Measurements from ENCODE around the gene KIF2A.
"Not testable (repeated sequence)": the region's sequence is repeated elsewhere in the genome, so short reads cannot be mapped to it uniquely, and the experiment has no call there.

KIF2A gene

DNA sequence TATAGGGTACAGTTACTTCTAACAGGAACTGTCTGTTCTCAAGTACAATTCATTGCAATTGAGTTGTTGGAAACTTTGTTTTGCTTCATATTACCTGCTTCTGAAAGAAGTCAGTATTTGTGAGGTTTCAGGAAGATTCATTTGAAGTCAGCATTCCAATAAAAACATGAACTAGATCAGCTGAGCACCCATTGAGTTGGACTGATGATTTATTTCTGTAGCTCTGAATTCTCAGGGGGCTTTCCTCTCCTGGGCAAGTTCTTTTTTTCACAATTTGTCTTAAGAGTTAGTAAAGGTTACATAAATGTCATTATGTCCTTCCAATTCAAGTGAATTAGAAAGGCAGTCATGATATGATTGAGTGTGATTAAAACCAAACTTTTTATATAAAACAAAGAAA is 16.2 kb upstream of the KIF2A start:
- H3K4me3 ChIP-seq (ENCODE audit: low read depth, low read length): no peak overlapping the region
- no peak overlapping the region for H3K27ac ChIP-seq (ENCODE audit: low read depth, low read length)
- no peaks in the 10 kb centered on the region for H3K36me3 ChIP-seq (ENCODE audit: control insufficient read depth, insufficient read depth, low read length)
- H3K4me1 ChIP-seq (ENCODE audit: control insufficient read depth, insufficient read depth, low read length): no peaks in the 10 kb centered on the region
- peaks cover 14% of the 10 kb centered on the region for H3K9me3 ChIP-seq (ENCODE audit: control insufficient read depth, insufficient read depth, low read depth, low read length)
- H3K27me3 ChIP-seq (ENCODE audit: control insufficient read depth, insufficient read depth, low read length): no peaks in the 10 kb centered on the region
- no peak overlapping the region for H3K9ac ChIP-seq (ENCODE audit: low read length)

DNA sequence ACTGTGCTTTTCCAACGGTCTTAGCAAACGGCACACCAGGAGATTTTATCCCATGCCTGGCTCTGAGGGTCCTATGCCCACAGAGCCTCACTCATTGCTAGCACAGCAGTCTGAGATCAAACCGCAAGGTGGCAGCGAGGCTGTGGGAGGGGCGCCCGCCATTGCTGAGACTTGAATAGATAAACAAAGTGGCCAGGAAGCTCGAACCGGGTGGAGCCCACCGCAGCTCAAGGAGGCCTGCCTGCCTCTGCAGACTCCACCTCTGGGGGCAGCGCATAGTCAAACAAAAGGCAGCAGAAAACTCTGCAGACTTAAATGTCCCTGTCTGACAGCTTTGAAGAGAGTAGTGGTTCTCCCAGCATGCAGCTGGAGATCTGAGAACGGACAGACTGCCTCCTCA is 14.2 kb upstream of the KIF2A start:
- not testable (repeated sequence) for H3K36me3 ChIP-seq (ENCODE audit: control insufficient read depth, insufficient read depth, low read length); H3K27me3 ChIP-seq (ENCODE audit: control insufficient read depth, insufficient read depth, low read length); H3K9ac ChIP-seq (ENCODE audit: low read length); H3K4me3 ChIP-seq (ENCODE audit: low read depth, low read length); H3K4me1 ChIP-seq (ENCODE audit: control insufficient read depth, insufficient read depth, low read length); H3K9me3 ChIP-seq (ENCODE audit: control insufficient read depth, insufficient read depth, low read depth, low read length); H3K27ac ChIP-seq (ENCODE audit: low read depth, low read length)

DNA sequence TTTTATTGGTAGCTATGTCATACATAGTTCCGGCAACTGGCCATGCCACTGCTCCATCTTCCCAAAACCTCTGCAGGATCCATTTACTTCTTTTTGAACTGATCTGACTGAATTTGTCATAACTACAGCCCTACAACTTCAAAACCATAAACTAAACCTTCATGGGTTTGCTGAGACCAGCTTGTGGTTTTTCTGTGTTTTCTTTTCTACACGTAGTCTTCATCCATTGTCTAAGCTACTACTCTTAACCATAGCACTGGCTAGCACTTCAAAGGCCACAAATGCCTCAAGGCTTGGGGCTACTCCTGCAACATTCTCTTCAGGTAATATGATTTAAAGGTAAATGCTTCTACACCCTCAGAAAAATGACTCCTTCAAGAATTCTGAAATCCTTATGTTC is 9.0 kb upstream of the KIF2A start:
- no peak overlapping the region for H3K4me3 ChIP-seq (ENCODE audit: low read depth, low read length)
- H3K4me1 ChIP-seq (ENCODE audit: control insufficient read depth, insufficient read depth, low read length): no peaks in the 10 kb centered on the region
- no peaks in the 10 kb centered on the region for H3K9me3 ChIP-seq (ENCODE audit: control insufficient read depth, insufficient read depth, low read depth, low read length)
- no peaks in the 10 kb centered on the region for H3K36me3 ChIP-seq (ENCODE audit: control insufficient read depth, insufficient read depth, low read length)
- H3K27me3 ChIP-seq (ENCODE audit: control insufficient read depth, insufficient read depth, low read length): no peaks in the 10 kb centered on the region
- no peak overlapping the region for H3K9ac ChIP-seq (ENCODE audit: low read length)
- no peak overlapping the region for H3K27ac ChIP-seq (ENCODE audit: low read depth, low read length)

DNA sequence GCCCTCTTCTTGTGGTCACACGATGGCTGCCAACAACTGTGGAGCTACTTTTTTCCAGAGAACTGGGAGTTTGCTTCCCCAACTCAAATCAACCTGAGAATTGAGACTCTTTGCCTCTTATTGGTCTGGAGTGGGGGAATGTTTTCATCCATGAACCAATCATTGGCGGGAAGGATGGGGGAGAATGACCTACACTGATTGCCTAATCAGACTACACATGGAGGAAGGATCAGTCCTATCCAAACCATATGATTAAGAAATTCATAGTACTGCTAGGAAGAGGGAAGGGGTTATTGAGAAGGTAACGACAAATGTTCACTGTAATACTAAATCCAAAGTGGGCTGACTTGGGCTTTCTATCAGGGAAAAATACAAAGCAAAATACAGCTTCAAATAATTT is 7.9 kb upstream of the KIF2A start:
- Histone ChIP-seq H3K9me3 (ENCODE audit: control insufficient read depth, insufficient read depth, low read depth, low read length) (no peaks in the 10 kb centered on the region), H3K4me3 (ENCODE audit: low read depth, low read length) (no peak overlapping the region)

DNA sequence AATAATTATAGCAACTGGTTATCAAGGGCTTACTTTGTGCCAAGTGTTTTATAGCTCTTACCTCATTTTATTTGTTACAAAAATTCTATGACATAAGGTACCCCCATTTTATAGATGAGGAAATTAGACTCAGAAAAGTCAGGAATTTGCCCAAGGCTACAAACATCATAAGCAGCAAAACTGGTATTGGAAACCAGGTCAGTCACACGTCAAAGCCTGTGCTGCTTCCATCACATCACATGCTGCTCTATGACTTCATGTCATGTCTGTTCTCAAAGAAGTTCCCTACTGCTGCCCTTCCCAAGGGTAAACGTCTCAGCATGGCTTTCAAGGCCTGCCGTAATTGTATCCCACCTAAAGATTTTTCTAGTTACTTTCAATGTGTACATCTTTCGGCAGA is 6.9 kb upstream of the KIF2A start:
- Histone ChIP-seq H3K27me3 (ENCODE audit: control insufficient read depth, insufficient read depth, low read length) (no peaks in the 10 kb centered on the region), H3K27ac (ENCODE audit: low read depth, low read length) (no peak overlapping the region), H3K9ac (ENCODE audit: low read length) (no peak overlapping the region), H3K36me3 (ENCODE audit: control insufficient read depth, insufficient read depth, low read length) (no peaks in the 10 kb centered on the region), H3K4me3 (ENCODE audit: low read depth, low read length) (no peak overlapping the region), H3K4me1 (ENCODE audit: control insufficient read depth, insufficient read depth, low read length) (no peaks in the 10 kb centered on the region), H3K9me3 (ENCODE audit: control insufficient read depth, insufficient read depth, low read depth, low read length) (no peaks in the 10 kb centered on the region)

More for the DNA sequence above, 7.9 kb upstream of the KIF2A start:
- H3K4me1 ChIP-seq (ENCODE audit: control insufficient read depth, insufficient read depth, low read length): no peaks in the 10 kb centered on the region
- H3K9ac ChIP-seq (ENCODE audit: low read length): no peak overlapping the region
- H3K27ac ChIP-seq (ENCODE audit: low read depth, low read length): no peak overlapping the region
- no peaks in the 10 kb centered on the region for H3K27me3 ChIP-seq (ENCODE audit: control insufficient read depth, insufficient read depth, low read length)
- no peaks in the 10 kb centered on the region for H3K36me3 ChIP-seq (ENCODE audit: control insufficient read depth, insufficient read depth, low read length)

DNA sequence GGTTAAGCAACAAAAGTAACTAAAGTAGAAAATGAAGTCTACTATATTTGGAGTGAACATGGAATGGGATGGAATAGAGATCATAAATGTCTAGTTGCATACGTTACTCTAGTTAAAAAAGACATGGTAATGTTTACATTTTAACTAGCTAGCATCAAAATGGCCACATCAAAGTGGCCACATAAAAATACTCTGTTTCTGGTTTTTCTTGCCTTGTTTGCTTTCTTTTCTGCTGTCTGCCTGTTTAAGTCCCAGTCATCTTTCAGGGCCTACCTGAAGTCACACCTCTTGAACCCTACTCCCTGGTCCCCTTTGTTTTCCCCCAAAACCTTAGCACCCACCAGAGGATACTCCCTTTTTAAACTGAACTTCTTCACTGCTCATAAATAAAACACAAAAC is 6.4 kb upstream of the KIF2A start:
- H3K36me3 ChIP-seq (ENCODE audit: control insufficient read depth, insufficient read depth, low read length): no peaks in the 10 kb centered on the region
- no peak overlapping the region for H3K27ac ChIP-seq (ENCODE audit: low read depth, low read length)
- H3K4me3 ChIP-seq (ENCODE audit: low read depth, low read length): no peak overlapping the region
- no peaks in the 10 kb centered on the region for H3K9me3 ChIP-seq (ENCODE audit: control insufficient read depth, insufficient read depth, low read depth, low read length)
- H3K4me1 ChIP-seq (ENCODE audit: control insufficient read depth, insufficient read depth, low read length): no peaks in the 10 kb centered on the region
- H3K27me3 ChIP-seq (ENCODE audit: control insufficient read depth, insufficient read depth, low read length): no peaks in the 10 kb centered on the region
- H3K9ac ChIP-seq (ENCODE audit: low read length): no peak overlapping the region

DNA sequence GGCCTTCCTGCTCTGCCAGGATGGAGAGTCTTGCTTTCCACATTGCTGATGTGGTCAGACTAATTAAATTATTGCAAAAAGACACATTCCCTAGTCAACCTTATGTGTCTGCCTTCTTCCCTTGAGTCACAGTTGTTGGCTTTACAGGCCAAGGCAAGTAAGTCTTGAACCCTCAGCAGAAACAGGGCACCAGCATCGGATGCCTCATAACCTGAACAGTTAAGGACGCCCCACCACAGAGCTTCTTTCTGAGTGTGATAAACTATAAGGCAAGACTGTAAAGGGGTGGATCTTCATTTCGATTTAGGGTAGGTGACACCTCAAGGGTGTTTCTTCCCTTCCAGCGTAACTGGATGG is 670 bp upstream of the KIF2A start:
- H3K9ac ChIP-seq (ENCODE audit: low read length): peak overlapping the region; percentile 82
- peaks cover 11% of the 10 kb centered on the region for H3K4me1 ChIP-seq (ENCODE audit: control insufficient read depth, insufficient read depth, low read length)
- no peak overlapping the region for H3K27ac ChIP-seq (ENCODE audit: low read depth, low read length)
- H3K4me3 ChIP-seq (ENCODE audit: low read depth, low read length): peak overlapping the region; percentile 87
- no peaks in the 10 kb centered on the region for H3K27me3 ChIP-seq (ENCODE audit: control insufficient read depth, insufficient read depth, low read length)
- H3K36me3 ChIP-seq (ENCODE audit: control insufficient read depth, insufficient read depth, low read length): peaks cover 4% of the 10 kb centered on the region; the same call in 1 of the 2 replicates
- no peaks in the 10 kb centered on the region for H3K9me3 ChIP-seq (ENCODE audit: control insufficient read depth, insufficient read depth, low read depth, low read length)

DNA sequence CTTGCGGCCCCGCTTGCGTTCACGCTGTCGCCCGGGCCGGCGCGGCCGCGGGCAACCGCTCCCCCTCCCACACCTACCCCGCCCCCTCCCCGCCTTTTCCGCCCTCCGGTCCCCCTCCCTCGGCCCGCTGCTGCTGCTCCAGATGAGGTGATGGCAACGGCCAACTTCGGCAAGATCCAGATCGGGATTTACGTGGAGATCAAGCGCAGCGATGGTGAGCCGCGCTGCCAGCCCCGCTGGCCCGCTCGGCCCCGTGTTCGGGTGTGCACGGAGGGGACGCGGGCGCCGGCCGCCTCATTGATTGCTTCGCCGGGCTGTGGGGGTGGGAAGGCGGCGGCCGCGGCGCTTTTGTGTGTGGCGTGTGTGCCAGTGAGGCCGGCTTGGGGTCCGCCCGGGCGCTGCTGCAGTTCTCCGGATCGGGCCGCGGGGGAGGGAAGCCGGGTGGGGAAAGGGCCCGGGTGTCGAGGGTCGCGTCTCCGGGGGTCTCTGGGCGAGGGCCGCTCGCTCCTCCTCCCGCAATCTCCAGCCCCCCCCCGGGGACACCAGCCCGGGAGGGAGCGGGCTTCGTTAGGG is 403 bp downstream of the KIF2A start:
- H3K27me3 ChIP-seq (ENCODE audit: control insufficient read depth, insufficient read depth, low read length): no peaks in the 10 kb centered on the region
- peak overlapping the region; percentile 87; the same call in 1 of the 2 replicates for H3K27ac ChIP-seq (ENCODE audit: low read depth, low read length)
- no peaks in the 10 kb centered on the region for H3K9me3 ChIP-seq (ENCODE audit: control insufficient read depth, insufficient read depth, low read depth, low read length)
- peaks cover 19% of the 10 kb centered on the region for H3K4me1 ChIP-seq (ENCODE audit: control insufficient read depth, insufficient read depth, low read length)
- peaks cover 4% of the 10 kb centered on the region; the same call in 1 of the 2 replicates for H3K36me3 ChIP-seq (ENCODE audit: control insufficient read depth, insufficient read depth, low read length)
- H3K9ac ChIP-seq (ENCODE audit: low read length): peak overlapping the region; percentile 82
- peak overlapping the region; percentile 87 for H3K4me3 ChIP-seq (ENCODE audit: low read depth, low read length)

DNA sequence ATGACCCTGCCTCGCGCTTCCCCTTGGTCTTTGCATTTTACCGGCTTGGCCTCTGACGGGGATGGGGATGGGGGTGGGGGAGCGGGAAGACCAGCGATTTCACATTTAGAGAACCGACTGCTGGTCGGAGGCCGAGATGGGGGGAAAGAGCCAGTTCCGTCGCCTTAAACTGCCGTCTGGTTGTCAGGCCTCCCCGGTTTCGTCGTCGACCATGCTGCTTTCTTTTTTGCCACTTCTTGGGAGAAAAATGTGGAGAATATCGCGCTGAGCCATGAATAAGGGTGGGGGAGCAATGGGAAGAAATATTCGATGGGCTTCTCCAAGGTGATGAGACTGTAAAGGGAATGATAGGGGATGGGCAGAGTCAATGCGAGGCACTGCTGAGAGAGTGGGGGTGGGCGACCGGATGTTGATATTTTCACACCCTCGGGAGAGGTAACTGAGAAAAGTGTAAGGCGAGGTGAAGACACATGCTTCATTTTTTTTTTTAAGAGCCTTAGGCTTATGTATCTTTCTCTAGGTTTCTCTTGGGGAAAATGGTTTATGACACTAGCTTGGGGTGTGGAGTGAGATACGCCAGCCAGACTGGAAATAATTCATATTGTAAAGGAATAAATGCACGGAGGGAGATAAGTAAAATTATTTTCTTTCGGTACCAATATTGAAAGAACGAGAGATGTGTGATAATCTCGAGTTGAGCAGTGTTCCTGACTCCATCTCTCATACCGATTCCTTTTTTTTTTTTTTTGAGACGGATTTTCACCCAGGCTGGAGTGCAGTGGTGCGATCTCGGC is 1.1 kb downstream of the KIF2A start:
- peak overlapping the region; percentile 87; the same call in 1 of the 2 replicates for H3K27ac ChIP-seq (ENCODE audit: low read depth, low read length)
- peaks cover 25% of the 10 kb centered on the region for H3K4me1 ChIP-seq (ENCODE audit: control insufficient read depth, insufficient read depth, low read length)
- peaks cover 4% of the 10 kb centered on the region; the same call in 1 of the 2 replicates for H3K36me3 ChIP-seq (ENCODE audit: control insufficient read depth, insufficient read depth, low read length)
- no peaks in the 10 kb centered on the region for H3K9me3 ChIP-seq (ENCODE audit: control insufficient read depth, insufficient read depth, low read depth, low read length)
- H3K27me3 ChIP-seq (ENCODE audit: control insufficient read depth, insufficient read depth, low read length): no peaks in the 10 kb centered on the region
- H3K9ac ChIP-seq (ENCODE audit: low read length): peak overlapping the region; percentile 82
- H3K4me3 ChIP-seq (ENCODE audit: low read depth, low read length): peak overlapping the region; percentile 87

DNA sequence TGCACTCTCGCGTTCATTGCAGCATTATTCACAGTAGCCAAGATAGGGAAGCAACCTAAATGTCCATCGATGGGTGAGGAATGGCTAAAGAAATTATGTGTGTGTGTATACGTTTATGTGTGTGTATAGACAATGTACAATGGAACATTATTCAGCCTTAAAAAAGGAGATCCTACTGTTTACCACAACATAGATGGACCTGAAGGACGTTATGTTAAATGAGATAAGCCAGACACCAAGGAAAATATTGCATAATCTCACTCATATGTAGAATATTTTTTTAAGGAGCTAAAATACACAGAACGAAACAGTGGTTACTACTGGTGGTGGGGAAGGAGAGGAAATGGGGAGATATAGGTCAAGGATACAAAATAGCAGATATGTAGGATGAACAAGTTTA is 2.4 kb downstream of the KIF2A start:
- no peak overlapping the region for H3K9ac ChIP-seq (ENCODE audit: low read length)
- H3K27ac ChIP-seq (ENCODE audit: low read depth, low read length): no peak overlapping the region
- no peak overlapping the region for H3K4me3 ChIP-seq (ENCODE audit: low read depth, low read length)
- H3K27me3 ChIP-seq (ENCODE audit: control insufficient read depth, insufficient read depth, low read length): no peaks in the 10 kb centered on the region
- H3K36me3 ChIP-seq (ENCODE audit: control insufficient read depth, insufficient read depth, low read length): peaks cover 4% of the 10 kb centered on the region; the same call in 1 of the 2 replicates
- H3K4me1 ChIP-seq (ENCODE audit: control insufficient read depth, insufficient read depth, low read length): peaks cover 25% of the 10 kb centered on the region
- no peaks in the 10 kb centered on the region for H3K9me3 ChIP-seq (ENCODE audit: control insufficient read depth, insufficient read depth, low read depth, low read length)

DNA sequence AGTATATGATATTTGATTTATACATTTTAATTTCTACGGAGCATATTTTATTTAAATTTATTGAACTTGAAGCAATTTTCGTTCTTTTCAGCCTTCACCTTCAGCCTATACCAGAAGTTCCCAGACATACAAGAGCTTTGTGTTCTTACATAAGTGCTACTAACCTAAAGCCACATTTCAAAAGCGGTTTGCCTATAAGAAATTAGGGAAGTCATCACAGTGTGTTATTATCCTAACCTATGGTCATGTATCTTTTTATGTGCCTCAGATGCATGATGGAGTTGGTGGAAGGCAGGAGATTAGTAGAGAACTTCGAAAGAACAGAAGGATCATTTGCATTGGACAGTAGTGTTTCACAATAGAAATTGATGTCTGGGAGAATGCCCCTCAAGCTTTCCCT is 3.1 kb downstream of the KIF2A start:
- Histone ChIP-seq H3K4me1 (ENCODE audit: control insufficient read depth, insufficient read depth, low read length) (peaks cover 25% of the 10 kb centered on the region), H3K4me3 (ENCODE audit: low read depth, low read length) (no peak overlapping the region), H3K27me3 (ENCODE audit: control insufficient read depth, insufficient read depth, low read length) (no peaks in the 10 kb centered on the region), H3K9me3 (ENCODE audit: control insufficient read depth, insufficient read depth, low read depth, low read length) (no peaks in the 10 kb centered on the region), H3K9ac (ENCODE audit: low read length) (no peak overlapping the region), H3K36me3 (ENCODE audit: control insufficient read depth, insufficient read depth, low read length) (peaks cover 4% of the 10 kb centered on the region; the same call in 1 of the 2 replicates), H3K27ac (ENCODE audit: low read depth, low read length) (no peak overlapping the region)
